Nucleus accumbens (tissue), 56 donors: ENCODE measurements around the gene CEP112.
"Not testable (repeated sequence)": the region's sequence is repeated elsewhere in the genome, so short reads cannot be mapped to it uniquely, and the experiment has no call there.

Source experiments
- DNase-seq, 56 donors: peaks; one replicate each; lab custom pipeline; 2025; lab: John Stamatoyannopoulos, UW

CEP112 gene

DNA sequence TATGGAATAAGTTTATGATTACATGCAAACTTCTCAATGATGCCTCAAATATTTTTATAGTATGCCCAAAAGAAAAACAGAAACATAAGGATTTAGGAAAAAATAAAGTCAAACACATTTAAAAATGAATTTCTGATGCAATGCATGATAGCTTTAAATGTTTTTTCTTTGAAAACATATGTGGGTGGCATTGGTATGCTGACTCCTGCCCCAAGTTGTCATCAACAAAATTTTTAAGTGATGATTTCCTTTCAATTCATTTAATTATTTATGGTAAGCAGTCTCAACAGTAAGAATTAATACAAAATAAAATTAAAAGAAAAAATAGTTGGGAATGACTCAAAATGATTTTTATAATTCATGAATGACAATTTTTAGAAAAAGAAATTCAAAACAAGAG lies 104.9 kb downstream of the CEP112 start:
- no peak for DNase-seq

DNA sequence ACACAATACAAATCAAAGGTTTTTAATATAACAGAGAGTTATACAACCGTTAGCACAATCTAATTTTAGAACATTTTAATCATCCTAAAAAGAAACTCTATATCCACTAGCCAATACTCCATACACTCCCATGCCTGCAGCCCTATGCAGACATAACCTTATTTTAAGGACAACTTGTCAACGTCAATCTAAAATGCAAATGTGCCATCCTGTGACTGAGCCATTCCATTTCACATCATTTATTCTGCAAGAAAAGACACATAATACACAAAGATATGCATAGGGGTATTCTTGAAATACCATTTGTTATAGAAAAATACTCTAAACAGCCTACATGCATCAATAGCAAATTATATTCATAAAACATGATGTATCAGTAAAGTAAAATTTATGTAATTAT lies 106.7 kb downstream of the CEP112 start:
- DNase-seq, result no peak

DNA sequence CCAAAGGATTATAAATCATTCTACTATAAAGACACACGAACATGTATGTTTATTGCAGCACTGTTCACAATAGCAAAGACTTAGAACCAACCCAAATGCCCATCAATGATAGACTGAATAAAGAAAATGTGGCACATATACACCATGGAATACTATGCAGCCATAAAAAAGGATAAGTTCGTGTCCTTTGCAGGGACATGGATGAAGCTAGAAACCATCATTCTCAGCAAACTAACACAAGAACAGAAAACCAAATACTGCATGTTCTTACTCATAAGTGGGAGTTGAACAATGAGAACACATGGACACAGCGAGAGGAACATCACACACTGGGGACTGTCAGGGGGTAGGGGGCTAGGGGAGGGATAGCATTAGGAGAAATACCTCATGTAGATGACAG lies 111.3 kb downstream of the CEP112 start:
- DNase-seq, result not testable (repeated sequence)

DNA sequence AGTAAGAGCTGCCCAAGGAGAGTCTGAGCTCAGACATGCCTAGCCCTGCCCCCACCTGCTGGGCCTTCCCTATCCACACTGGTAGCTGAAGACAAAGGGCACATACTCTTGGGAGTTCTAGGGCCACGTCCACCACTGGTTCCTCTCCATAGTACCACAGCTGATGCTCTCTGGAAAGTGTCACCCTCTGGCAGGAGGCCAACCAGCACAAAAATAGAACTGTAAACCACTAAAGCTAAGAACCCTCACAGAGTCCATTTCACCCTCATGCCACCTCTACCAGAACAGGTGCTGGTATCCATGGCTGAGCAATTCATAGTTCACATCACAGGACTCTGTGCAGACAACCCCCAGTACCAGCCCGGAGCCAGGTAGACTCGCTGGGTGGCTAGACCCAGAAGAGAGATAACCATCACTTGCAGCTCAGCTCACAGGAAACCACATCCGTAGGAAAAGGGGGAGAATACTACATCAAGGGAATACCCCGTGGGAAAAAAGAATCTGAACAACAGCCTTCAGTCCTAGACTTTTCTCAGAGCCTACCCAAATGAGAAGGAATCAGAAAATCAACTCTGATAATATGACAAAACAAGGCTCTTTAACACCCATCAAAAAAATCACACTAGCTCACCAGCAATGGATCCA lies 115.3 kb downstream of the CEP112 start:
- no peak for DNase-seq

DNA sequence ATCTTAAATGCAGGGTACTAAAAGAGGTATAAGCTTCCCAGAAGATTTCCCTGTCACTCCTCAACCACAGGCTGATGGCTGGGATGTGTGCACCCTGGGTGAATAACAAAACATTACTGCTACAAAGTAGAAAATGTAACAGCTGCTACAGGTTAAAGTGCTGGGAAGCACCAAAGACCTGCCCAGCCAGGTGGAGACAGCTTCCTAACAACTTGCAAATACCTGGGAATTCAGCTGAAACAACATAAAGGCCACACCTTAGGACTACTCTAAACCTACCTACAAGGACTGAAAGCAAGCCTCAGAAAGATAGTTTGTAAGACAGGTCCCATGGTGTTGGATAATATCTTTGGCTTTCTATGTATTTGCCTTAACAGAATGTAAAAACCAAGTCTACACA lies 118.5 kb downstream of the CEP112 start:
- DNase-seq, result no peak

DNA sequence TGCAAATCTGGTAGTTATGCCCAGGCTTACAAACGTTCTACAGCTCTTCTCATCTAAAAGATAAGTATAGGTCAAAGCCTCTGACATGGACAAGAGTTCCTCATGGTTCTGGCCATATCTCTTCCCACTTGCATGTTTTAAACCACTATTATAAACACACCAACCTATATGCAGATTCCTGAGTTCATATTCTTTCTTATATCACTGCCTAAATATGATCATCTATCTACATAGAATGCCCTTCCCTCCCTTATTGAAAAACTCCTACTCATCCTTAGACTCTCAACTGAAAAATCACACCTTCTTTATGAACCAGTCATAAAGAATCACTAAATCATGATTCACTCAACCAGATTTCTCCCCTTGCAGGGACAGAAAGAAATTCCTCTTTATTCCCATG lies 128.2 kb downstream of the CEP112 start:
- DNase-seq, result no peak

DNA sequence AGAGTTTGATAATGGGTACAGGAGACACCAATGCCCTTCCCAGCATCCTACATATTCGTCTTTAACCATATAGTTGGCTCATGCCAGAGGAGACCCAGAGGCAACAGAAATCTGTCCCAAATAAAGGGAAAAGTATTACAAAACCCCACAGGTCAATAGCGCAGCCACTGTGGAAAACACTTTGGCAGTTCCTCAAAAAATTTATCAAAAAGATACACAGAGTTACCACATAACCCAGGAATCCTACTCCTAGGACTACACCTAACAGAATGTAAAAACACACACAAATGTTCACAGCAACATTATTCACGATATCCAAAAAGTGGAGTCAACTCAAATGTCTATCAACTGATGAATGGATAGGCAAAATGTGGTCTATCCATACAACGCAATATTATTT lies 135.8 kb downstream of the CEP112 start:
- no peak for DNase-seq

DNA sequence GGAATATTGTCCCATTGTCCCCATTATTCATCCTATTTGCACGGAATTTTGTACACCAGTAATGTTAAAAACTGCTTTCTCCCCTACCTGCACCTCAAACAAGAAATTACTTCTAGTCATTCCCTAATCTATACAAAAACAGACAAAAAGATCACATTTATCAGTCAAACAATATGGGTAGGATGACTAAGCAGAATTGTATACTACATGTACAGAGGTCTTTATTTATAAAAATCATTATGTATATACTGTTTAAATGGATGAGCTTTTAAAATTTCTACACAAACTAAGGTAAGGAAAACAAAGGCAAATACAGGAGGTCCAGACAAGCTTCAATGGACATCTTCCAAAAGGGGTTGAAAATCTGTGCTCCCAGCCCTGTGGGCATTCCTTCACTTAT lies 137.7 kb downstream of the CEP112 start:
- DNase-seq, result no peak

DNA sequence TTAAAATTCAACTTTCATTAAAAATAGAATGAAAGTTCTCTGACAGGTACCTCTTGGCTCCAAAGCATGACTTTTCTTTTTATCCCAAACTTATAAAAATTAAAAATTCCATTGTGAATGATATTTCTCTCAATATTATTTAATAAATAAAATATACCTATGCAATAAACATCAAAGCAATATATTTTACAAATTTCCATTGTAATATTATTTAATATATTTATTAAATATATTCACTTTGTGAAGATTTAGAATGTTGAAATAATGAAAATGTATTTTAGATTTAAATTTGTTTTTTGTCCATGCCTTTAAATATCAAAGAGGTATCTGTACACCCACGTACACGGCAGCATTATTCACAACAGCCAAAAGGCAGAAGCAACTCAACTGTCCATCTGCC lies 147.8 kb downstream of the CEP112 start:
- no peak for DNase-seq

DNA sequence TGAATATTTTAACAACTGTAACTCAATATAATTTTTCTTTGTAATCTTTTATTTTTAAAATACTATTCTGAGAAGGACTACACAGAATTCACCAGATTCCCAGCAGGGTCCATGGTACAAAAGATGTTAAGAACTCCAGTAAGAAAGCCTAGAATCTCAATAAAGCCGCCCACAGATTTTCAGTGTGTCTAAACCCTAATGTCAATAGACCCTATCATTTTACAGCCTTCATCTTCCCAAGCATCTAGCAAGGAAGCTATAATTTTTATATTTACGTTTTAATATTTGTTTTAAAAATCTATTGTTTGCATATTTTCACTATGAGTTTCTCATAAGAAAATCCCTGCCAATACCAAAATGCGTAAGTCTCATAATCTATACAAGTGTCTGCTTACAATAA lies 148.5 kb downstream of the CEP112 start:
- no peak for DNase-seq

DNA sequence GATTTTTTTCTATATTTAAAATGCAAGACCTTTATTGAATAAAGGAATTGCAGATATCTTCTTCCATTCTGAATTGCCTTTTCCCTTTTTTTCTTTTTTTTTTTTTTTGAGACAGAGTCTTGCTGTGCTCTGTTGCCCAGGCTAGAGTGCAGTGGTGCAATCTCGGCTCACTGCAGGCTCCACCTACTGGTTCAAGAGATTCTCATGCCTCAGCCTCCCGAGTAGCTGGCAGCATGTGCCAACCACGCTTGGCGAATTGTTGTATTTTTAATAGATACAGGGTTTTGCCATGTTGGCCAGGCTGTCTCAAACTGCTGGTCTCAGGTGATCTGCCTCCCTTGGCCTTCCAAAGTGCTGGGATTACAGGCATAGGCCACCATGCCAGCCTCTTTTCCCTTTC lies 151.5 kb downstream of the CEP112 start:
- no peak for DNase-seq

DNA sequence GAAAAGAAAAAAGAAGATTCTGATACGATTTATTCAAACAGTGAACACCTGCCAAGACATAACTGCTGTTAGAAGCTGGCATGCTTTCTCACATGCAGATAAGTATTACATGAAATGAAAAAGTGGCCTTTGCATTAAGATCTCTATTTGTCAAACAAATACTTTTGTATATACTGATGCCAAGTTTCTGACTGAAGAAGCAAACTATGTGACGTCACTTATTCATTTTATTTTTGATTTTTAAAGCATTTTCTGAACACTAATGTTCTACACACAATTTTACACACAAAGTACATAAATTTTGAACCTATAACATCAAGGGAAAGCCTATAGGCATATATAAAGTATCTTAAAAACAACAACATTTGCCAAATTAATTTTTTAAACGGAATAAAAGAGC lies 153.8 kb downstream of the CEP112 start:
- no peak for DNase-seq

DNA sequence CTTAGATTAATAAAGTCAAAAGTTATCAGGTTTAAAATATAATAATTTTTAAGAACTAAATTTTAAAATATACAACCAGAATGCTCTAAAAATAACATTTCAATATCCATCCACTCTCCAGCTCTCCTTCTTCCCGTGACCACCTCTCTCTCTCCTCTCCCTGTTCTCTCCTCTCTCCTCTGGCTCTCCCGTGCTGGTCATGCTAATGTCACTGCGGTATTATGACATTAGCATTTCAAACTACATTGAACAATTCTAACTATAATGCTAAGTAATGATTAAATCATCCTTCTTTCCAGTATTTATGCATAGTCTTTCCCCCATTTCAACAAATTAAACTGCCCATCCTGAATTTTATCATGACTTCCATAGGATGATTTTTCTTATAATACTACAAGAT lies 154.7 kb downstream of the CEP112 start:
- DNase-seq, result no peak

DNA sequence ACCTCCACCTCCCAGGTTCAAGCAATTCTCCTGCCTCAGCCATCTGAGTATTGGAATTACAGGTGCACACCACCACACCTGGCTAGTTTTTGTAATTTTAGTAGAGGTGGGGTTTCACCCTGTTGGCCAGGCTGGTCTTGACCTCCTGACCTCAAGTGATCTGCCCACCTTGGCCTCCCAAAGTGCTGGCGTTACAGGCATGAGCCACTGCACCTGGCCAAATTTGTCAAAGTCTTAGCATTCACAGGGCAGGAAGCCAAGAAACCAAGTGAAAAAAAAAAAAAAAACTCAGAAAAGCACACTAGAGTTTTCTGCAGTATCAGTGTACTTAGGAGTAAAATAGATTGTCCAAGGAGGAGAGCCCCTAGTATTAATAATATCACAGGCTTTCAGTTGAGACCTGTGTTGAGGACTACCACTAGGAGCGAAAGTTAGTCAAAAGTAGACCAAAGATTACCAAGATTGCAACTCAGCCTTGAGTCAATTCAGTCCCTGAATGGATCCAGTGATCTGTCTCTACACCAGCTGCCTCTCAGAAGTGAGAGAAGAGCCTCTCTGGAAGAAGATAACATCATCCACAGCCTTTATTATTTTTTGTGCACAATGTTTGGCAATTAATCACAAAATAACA lies 159.7 kb downstream of the CEP112 start:
- DNase-seq, result no peak

DNA sequence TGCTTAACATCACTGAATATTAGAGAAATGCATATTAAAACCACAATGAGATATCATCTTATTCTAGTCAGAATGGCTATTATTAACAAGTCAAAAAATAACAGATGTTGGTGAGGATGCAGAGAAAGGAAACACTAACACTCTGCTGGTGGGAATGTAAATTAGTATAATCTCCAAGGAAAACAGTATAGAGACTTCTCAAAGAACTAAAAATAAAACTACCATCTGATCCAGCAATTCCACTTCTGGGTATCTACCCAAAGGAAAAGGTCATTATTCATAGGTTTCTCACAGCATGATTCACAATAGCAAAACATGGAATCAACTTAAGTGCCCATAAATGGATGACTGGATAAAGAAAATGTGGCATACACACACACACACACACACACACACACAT lies 166.4 kb downstream of the CEP112 start:
- DNase-seq, result no peak

DNA sequence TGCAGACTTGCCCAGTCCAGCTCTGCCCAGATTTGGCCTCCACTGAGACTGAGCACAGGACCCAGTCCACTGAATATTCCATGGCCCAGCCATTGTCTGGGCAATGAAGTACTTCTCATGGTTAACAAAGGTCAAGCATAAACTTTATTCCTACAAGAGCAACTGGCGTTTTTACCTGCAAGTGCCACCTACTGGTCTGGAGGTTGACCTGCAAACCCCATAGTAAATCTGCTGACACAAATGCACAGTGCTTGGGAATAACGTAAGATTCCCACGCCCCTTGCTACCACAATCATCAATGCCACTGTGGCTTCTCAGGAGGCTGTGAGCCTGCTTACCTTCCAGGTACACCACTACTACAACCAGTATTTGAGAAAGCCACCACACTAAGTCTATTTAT lies 170.2 kb downstream of the CEP112 start:
- DNase-seq, result no peak

DNA sequence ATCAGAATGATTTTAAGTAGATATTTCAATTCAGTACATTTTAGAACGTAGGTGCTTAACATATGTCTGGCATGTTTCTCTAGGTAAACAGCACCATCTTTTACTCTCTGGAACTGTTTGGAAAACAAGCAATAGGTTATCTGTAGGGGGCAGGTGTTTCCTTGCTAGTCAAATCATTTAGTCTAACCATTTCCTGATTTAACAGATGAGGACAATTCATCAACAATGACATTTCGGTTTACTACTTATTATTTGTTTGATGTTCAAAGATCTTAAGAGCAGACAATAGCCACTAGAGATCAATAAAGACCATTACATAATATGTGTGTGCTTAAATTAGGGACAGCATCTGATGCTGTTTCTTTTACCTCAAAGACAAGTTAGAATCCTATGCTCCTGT lies 173.1 kb downstream of the CEP112 start:
- no peak for DNase-seq

DNA sequence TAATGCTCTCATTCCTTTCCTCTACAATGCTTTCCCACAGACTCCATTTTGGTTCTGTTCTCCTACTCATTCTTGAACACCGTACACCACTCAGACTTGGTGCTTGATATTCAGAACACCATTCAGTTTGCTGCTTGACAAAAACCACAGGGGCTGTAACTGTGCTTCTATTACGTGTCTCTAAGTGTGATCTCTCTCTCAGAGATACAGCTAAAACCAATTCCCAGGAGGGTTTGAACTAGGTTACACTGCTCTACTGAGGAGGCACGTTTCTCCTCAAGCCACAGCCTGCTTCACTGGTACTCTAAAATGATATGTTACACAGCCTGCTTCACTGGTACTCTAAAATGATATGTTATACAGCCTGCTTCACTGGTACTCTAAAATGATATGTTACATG lies 175.7 kb downstream of the CEP112 start:
- no peak for DNase-seq

DNA sequence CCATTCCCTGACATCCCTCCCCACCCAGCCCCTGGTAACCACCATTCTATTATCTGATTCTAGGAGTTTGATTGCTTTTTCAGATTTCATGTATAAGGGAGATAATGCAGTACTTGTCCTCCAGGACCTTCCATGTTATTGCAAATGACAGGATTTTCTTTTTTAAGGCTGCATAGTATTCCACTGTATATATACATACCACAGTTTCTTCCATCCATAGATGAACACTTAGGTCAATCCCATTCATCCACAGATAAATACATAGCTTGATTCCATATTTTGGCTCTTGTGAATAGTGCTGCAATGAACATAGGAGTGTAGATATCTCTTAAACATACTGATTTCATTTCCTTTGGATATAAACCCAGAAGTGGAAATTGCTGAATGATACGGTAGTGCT lies 183.3 kb downstream of the CEP112 start:
- DNase-seq, result no peak

DNA sequence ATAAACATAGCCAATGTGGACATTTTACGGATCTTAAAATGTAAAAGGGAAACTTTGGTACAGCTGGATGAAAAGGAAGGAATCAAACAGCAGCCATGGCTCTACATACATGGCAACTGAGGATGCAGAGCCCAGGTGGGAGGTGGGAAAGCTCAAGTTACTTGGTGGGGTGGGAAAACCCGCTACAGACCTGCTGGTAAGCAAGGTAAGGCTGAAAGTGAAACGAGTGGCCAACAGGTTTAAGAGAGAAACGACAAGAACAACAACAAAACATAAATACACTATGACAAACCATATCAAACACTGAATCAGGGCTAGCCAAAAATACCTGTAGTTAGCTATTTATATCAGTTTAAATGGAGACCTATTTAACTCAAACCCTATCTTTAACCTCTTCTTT lies 185.3 kb downstream of the CEP112 start:
- no peak for DNase-seq

DNA sequence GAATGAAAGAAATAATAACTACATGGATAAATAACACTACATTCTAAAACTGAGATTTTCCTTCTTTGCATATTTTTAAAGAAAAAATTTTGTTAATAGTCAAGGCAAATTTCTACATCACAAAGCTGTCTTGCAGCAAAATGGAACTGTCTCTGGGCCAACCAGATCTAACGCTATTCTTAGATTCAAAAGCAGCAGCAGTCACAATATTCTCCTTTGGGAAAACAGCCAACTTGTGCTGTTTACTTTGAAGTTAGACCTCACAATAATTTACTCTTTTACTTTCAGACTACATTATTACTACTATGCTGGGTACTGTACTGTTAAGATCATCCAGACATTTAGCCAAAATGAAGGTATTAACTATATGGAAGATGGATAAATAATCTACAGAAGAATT lies 189.1 kb downstream of the CEP112 start:
- no peak for DNase-seq

DNA sequence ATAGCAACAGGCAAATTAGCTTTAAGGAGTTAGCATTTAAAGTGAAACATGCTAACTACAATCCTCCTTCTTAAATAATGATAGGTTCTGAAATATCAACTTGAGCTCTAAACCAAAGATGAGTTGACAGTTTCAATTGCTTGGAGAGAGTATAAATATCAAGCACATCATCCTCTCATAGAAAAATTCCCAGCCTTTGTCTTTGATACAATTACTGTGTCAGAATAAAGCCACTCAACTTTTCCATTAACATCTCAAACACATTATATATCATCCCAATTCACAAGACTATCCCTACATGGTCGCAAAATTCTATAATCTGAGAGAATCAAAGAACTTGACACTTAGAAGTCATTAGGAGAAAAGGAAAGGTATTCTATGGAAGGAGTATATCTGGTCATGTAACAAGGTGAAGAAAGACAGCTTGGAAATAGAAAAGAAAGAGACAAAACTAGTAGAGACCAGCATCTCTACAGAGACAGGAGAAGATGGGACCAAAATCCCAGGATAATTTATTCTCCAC lies 189.8 kb downstream of the CEP112 start:
- DNase-seq, result no peak

DNA sequence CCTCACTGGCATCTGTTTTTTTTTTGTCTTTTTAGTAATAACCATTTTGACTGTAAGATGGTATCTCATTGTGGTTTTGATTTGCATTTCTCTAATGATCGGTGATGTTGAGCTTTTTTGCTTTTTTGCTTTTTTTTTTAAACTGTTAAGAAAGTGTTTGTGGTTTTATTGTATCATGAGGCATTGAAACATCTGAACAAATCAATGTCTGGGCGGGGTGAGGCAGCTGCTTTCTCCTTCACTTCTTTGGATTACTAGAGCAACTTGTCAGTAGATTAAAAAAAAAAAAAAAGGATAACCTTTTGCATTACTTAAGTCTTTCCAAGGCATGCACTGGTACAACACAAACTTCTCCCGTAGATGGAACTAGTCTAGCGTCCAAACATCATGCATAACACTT lies 191.7 kb downstream of the CEP112 start:
- DNase-seq, result no peak
